ENCODE results near the gene AP4M1. TPM values are rescaled to one million over a fixed set of nuclear protein-coding genes. Genes with fewer than 3 reads are reported as not detected.

Gene AP4M1
- total and polyA plus RNA-seq, 9 of the 15 experiments (the other 6 are each of a cell fraction or from before 2014, with no cell fraction given), result 1.3 to 30.9 (median 14.1) TPM

DNA sequence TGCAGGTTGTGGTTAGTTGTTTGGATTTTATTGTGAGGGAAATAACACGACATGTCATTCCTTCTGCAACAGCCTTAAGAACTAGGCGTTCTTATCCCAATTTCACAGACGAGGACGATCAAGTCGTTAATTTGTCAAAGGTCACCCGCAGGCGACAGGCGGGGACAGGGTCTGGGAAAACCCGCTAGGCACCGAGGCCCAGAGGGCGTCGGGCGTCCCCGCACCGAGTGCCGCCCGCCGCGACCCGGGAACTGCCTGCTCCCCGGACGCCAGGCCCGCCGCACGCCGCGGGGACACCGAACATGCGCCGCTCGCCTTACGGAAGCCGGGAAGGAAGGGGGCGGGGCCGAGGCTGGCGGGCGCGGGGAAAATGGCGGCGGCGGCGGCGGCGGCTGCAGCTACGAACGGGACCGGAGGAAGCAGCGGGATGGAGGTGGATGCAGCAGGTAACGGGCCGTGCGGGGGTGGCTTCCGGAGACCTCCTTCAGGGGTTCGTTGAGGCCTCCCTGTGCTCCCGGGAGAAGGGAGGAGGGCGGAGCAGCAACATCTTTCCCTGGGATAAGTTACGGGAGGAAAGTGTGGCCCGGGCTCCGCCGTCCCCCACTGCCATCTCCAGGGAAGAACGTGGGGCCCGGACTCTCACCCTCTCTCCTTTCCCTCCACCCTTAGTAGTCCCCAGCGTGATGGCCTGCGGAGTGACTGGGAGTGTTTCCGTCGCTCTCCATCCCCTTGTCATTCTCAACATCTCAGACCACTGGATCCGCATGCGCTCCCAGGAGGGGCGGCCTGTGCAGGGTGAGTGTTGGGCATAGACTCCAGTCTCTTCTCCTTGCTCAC lies 12.6 kb upstream of the AP4M1 start, which contains the start of gene COPS6 (continued):
- TF ChIP-seq, protein P1, sequence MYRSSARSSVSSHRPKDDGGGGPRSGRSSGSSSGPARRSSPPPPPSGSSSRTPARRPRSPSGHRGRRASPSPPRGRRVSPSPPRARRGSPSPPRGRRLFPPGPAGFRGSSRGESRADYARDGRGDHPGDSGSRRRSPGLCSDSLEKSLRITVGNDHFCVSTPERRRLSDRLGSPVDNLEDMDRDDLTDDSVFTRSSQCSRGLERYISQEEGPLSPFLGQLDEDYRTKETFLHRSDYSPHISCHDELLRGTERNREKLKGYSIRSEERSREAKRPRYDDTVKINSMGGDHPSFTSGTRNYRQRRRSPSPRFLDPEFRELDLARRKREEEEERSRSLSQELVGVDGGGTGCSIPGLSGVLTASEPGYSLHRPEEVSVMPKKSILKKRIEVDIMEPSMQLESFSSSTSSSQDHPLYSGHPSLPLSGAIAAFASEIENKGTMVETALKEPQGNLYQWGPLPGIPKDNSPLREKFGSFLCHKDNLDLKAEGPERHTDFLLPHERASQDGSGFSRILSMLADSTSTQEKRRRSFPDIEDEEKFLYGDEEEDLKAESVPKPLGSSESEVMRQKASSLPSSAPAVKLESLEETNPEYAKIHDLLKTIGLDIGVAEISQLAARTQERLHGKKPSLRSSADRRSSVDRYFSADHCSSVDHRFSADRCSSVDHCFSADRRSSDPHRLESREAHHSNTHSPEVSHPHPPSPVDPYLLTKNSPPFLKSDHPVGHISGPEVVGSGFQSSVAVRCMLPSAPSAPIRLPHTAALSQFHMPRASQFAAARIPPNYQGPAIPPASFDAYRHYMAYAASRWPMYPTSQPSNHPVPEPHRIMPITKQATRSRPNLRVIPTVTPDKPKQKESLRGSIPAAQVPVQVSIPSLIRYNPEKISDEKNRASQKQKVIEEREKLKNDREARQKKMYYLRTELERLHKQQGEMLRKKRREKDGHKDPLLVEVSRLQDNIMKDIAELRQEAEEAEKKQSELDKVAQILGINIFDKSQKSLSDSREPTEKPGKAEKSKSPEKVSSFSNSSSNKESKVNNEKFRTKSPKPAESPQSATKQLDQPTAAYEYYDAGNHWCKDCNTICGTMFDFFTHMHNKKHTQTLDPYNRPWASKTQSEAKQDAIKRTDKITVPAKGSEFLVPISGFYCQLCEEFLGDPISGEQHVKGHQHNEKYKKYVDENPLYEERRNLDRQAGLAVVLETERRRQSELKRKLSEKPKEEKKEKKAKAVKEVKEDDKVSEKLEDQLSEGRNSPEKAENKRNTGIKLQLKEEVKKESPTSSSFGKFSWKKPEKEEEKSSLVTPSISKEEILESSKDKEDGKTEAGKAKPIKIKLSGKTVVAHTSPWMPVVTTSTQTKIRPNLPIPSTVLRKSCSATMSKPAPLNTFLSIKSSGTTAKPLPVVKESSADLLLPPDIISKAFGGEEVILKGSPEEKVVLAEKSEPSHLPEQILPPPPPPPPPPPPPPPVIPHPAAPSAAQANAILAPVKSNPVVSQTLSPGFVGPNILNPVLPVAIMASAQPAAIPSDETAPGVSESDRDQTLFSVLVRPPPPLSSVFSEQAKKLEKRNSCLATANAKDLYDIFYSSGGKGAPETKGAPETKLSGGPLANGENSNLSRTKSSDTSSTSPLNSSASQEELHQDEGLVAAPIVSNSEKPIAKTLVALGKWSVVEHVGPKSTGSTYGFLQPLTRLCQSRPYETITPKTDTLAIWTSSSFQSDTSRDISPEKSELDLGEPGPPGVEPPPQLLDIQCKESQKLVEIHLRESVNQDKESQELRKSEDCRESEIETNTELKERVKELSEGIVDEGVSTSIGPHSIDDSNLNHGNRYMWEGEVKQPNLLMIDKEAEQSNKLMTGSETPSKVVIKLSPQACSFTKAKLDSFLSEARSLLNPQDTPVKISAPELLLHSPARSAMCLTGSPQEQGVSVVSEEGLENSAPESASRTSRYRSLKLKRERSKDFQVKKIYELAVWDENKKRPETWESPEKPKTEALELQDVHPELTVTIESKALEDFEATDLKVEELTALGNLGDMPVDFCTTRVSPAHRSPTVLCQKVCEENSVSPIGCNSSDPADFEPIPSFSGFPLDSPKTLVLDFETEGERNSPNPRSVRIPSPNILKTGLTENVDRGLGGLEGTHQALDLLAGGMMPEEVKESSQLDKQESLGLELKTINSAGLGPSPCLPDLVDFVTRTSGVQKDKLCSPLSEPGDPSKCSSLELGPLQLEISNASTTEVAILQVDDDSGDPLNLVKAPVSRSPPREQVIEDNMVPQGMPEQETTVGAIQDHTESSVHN (IDR thresholded peaks at IDR 0.05; ENCODE audit: borderline replicate concordance in 1 of 2, low read depth in 1 of 2), result no peak
- TF ChIP-seq, protein P2, sequence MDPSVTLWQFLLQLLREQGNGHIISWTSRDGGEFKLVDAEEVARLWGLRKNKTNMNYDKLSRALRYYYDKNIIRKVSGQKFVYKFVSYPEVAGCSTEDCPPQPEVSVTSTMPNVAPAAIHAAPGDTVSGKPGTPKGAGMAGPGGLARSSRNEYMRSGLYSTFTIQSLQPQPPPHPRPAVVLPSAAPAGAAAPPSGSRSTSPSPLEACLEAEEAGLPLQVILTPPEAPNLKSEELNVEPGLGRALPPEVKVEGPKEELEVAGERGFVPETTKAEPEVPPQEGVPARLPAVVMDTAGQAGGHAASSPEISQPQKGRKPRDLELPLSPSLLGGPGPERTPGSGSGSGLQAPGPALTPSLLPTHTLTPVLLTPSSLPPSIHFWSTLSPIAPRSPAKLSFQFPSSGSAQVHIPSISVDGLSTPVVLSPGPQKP (CRISPR knock-in tag; IDR thresholded peaks at IDR 0.05), result no peak
- 0 out of 2 replicates have a peak, but pooled peaks have one; percentile 17 for TF ChIP-seq HLTF (IDR thresholded peaks at IDR 0.05)
- TF ChIP-seq ZNF75A (CRISPR knock-in tag; IDR thresholded peaks at IDR 0.05), result no peak
- peak; percentile 1; the same call in 1 of the 2 replicates for TF ChIP-seq ZNF830 (CRISPR knock-in tag; IDR thresholded peaks at IDR 0.05)
- TF ChIP-seq, protein P3, sequence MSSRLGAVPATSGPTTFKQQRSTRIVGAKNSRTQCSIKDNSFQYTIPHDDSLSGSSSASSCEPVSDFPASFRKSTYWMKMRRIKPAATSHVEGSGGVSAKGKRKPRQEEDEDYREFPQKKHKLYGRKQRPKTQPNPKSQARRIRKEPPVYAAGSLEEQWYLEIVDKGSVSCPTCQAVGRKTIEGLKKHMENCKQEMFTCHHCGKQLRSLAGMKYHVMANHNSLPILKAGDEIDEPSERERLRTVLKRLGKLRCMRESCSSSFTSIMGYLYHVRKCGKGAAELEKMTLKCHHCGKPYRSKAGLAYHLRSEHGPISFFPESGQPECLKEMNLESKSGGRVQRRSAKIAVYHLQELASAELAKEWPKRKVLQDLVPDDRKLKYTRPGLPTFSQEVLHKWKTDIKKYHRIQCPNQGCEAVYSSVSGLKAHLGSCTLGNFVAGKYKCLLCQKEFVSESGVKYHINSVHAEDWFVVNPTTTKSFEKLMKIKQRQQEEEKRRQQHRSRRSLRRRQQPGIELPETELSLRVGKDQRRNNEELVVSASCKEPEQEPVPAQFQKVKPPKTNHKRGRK (tag; IDR thresholded peaks at IDR 0.05), result no peak
- TF ChIP-seq SPI1 (IDR thresholded peaks at IDR 0.05; ENCODE audit: borderline replicate concordance, low read depth, low read length), result no peak
- TF ChIP-seq PHF21A (IDR thresholded peaks at IDR 0.05; ENCODE audit: borderline replicate concordance, low read depth), result no peak
- TF ChIP-seq RBM17 (IDR thresholded peaks at IDR 0.05; ENCODE audit: borderline replicate concordance, low read depth, low read length), result no peak
- TF ChIP-seq, protein P4, sequence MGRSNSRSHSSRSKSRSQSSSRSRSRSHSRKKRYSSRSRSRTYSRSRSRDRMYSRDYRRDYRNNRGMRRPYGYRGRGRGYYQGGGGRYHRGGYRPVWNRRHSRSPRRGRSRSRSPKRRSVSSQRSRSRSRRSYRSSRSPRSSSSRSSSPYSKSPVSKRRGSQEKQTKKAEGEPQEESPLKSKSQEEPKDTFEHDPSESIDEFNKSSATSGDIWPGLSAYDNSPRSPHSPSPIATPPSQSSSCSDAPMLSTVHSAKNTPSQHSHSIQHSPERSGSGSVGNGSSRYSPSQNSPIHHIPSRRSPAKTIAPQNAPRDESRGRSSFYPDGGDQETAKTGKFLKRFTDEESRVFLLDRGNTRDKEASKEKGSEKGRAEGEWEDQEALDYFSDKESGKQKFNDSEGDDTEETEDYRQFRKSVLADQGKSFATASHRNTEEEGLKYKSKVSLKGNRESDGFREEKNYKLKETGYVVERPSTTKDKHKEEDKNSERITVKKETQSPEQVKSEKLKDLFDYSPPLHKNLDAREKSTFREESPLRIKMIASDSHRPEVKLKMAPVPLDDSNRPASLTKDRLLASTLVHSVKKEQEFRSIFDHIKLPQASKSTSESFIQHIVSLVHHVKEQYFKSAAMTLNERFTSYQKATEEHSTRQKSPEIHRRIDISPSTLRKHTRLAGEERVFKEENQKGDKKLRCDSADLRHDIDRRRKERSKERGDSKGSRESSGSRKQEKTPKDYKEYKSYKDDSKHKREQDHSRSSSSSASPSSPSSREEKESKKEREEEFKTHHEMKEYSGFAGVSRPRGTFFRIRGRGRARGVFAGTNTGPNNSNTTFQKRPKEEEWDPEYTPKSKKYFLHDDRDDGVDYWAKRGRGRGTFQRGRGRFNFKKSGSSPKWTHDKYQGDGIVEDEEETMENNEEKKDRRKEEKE (IDR thresholded peaks at IDR 0.05; ENCODE audit: borderline replicate concordance in 1 of 2, control insufficient read depth in 1 of 2, low read depth in 2 of 2, low read length in 1 of 2), result no peak

Measured in K562 (cell line).